Endothelial cell of umbilical vein (primary cell): Measurements from ENCODE around the gene PGM2L1.

Experiments used
- CTCF ChIP-seq, 2 donors: IDR thresholded peaks; 1 replicate in 1 of 2; 2 replicates in 1 of 2; pipeline ENCODE4 v1.5.1; 2011; ENCODE audit warnings: low read length in 2 of 2, mild to moderate bottlenecking in 2 of 2, moderate library complexity in 2 of 2, control low read depth in 1 of 2, inconsistent platforms in 1 of 2, low read depth in 1 of 2; ENCODE audit not compliant: insufficient read depth in 1 of 2; ENCODE audit errors: extremely low read depth in 1 of 2
- EZH2 ChIP-seq: IDR thresholded peaks from 2 replicates; pipeline ENCODE4 v1.6.1; 2012; ENCODE audit warnings: borderline replicate concordance, low read depth, mild to moderate bottlenecking, moderate library complexity, low read length, inconsistent platforms; ENCODE audit not compliant: severe bottlenecking
- POLR2A ChIP-seq: IDR thresholded peaks from 2 replicates; pipeline ENCODE4 v1.6.1; 2012; ENCODE audit warnings: low read depth, mild to moderate bottlenecking, control low read depth, low read length
- POLR2AphosphoS5 ChIP-seq: IDR thresholded peaks from 2 replicates; pipeline ENCODE4 v1.6.1; 2012; ENCODE audit warnings: low read depth, mild to moderate bottlenecking, control low read depth, low read length, moderate library complexity; ENCODE audit not compliant: insufficient read depth

- TF ChIP-seq CTCF (IDR thresholded peaks at IDR 0.05; ENCODE audit: extremely low read depth in 1 of 2, insufficient read depth in 1 of 2, low read depth in 1 of 2, low read length in 2 of 2) (no peak), EZH2 (no peak), POLR2AphosphoS5 (no peak), POLR2A (no peak)
Observed at GRCh38 chr11:74390697-74391096, 7.5 kb downstream of the PGM2L1 start.
